ENCODE measurements around the gene SHMT1. TPM values are rescaled to one million over a fixed set of nuclear protein-coding genes. Genes with fewer than 3 reads are reported as not detected.
"Not testable (repeated sequence)": the region's sequence is repeated elsewhere in the genome, so short reads cannot be mapped to it uniquely, and the experiment has no call there.

SHMT1 gene
- total RNA-seq, 1 experiment from 2014 or later, result 34.1 TPM

DNA sequence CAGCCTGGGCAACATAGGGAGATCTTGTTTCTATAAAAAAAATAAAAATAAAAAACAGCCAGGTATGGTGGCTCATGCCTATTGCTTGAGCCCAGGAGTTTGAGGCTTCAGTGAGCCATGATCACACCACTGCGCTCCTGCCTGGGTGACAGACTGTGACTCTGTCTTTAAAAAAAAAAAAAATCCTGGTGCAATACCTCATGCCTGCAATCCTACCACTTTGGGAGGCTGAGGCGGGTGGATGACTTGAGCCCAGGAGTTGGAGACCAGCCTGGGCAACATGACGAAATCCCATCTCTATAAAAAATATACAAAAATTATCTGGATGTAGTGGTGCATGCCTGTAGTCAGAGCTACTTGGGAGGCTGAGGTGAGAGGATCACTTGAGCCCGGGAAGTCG, 15.3 kb upstream of the SHMT1 start:
- not testable (repeated sequence) for DNase-seq (ENCODE audit: low spot score)

GRCh38 chr17:18378205-18378505, 14.8 kb upstream of the SHMT1 start:
- no peak for DNase-seq (ENCODE audit: low spot score)

GRCh38 chr17:18377437-18378204, 14.3 kb upstream of the SHMT1 start, which contains the start of gene EVPLL:
EVPLL (plus strand) TSS chr17:18377778; CDS start chr17:18380938, 3,160 bp downstream.
- peak; percentile 36 for DNase-seq (ENCODE audit: low spot score)

- no peak for DNase-seq (ENCODE audit: low spot score)
Measured at GRCh38 chr17:18374216-18374615, 10.9 kb upstream of the SHMT1 start.

DNA sequence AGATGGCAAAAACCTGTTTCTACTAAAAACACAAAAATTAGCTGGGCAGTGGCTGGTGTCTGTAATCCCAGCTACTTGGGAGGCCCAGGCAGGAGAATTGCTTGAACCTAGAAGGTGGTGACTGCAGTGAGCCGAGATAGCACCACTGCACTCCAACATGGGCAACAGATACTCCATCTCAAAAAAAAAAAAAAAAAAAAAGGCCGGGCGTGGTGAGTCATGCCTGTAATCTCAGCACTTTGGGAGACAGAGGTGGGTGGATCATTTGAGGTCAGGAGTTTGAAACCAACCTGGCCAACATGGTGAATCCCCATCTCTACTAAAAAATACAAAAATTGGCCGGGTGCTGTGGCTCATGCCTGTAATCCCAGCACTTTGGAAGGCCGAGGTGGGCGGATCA, 9.8 kb upstream of the SHMT1 start:
- not testable (repeated sequence) for DNase-seq (ENCODE audit: low spot score)

- DNase-seq (ENCODE audit: low spot score), result no peak
Measured at GRCh38 chr17:18371455-18371854, 8.1 kb upstream of the SHMT1 start.

DNA sequence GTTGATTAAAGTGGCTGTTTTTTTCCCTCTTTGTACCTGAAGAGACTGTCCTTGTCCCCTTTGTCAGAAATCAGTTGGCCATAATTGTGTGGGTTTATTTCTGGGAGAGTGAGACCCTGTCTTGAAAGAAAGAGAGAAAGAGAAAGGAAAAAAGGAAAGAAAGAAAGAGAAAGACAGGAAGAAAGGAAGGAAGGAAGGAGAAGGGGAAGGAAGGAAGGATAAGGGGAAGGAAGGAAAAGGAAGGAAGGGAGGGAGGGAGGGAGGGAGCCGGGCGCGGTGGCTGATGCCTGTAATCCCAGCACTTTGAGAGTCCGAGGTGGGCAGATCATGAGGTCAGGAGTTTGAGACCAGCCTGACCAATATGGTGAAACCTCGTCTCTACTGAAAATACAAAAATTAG, 7.4 kb upstream of the SHMT1 start:
- no peak for DNase-seq (ENCODE audit: low spot score)

DNA sequence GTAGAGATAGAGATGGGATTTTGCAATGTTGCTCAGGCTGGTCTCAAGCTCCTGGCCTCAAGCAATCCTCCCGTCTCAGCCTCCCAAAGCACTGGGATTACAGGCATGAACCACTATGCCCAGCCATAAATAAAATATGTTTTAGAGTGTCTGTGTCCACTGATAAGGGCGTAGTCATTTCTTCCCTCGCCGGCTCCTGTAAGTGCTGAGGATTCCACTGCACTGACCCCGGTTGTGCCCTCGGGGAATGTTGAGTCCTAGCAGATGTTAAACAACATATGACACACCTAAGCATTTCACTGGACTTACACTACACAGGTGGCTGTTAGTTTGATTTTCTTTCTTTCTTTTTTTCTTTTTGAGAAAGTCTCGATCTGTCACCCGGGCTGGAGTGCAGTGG, 5.6 kb upstream of the SHMT1 start:
- DNase-seq (ENCODE audit: low spot score), result no peak

DNA sequence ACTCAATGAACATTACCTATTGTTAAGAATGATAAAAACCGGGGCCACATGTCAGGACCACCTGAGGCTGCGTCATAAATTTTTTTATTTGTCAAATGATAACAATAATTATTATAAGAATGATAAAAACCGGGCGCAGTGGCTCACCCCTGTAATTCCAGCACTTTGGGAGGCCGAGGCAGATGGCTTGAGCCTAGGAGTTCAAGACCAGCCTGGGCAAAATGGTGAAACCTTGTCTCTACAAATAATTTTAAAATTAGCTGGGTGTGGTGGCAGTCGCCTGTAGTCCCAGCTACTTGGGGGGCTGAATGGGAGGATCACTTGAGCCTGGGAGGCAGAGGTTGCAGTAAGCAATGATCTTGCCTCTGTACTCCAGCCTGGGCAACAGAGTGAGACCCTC, 816 bp upstream of the SHMT1 start:
- no peak for DNase-seq (ENCODE audit: low spot score)

DNA sequence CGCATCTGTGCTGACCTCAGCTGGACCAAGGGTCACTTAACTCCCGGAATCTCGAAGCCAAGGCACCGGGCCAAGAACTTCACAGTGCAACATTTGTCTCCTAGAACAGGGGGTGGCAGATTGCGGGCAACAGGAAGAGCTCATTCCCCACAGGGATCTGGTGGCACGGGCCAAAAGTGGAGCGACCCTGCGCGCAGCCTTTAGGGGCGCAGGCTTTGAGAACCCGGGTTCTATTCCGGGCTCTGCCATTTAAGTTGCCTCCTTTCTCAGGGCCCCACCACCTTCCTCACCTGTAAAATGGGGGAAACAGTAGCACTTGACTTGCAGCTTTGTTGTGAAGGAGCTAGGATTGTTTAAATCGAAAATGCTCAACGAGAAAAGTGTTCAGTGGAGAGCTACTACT, 651 bp downstream of the SHMT1 start:
- peak; percentile 31 for DNase-seq (ENCODE audit: low spot score)

- no peak for DNase-seq (ENCODE audit: low spot score)
Measured at GRCh38 chr17:18361837-18362697, 1.3 kb downstream of the SHMT1 start.

GRCh38 chr17:18360518-18360917, 2.8 kb downstream of the SHMT1 start:
- no peak for DNase-seq (ENCODE audit: low spot score)

DNA sequence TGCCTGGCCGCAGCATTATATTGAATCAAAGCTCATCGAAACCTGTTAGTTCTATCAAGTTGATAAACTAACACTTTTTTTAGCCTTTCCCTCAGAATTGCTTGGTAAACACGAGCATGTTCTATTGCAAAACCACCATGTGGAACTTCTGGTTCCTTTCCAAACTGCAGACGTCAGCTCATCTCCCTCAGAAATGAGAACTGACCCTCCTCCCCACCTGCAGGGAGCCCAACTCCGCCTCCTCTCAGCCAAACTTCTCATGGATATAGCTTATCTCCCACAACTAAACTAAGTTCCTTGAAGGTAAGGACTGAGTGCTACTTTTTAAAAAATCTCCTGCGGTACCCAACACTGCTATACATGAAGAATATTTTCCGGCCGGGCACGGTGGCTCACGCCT, 6.7 kb downstream of the SHMT1 start:
- no peak for DNase-seq (ENCODE audit: low spot score)

GRCh38 chr17:18353541-18353940, 9.8 kb downstream of the SHMT1 start:
- no peak for DNase-seq (ENCODE audit: low spot score)

DNA sequence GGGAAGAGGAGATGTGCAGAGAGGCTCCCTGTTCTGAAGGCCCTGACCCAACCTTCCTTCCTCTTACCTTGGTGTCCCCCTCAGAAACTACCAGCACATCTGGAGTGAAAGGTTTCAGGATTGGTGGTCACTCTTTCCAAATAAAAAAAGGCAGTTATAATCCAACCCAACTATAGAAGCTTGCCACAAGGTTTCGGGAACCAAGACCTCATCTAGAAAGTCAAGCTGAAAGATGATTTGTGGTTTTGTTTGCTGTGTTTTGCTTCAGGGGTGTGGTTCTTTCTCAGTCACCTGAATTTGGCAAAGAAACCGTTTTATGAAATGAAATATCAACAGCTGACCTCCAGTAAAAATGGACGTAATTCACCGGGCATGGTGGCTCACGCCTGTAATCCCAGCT, 19.3 kb downstream of the SHMT1 start:
- DNase-seq (ENCODE audit: low spot score), result no peak

- DNase-seq (ENCODE audit: low spot score), result no peak
Measured at GRCh38 chr17:18339933-18340332, 23.4 kb downstream of the SHMT1 start.

GRCh38 chr17:18338158-18338557, 25.2 kb downstream of the SHMT1 start:
- not testable (repeated sequence) for DNase-seq (ENCODE audit: low spot score)

DNA sequence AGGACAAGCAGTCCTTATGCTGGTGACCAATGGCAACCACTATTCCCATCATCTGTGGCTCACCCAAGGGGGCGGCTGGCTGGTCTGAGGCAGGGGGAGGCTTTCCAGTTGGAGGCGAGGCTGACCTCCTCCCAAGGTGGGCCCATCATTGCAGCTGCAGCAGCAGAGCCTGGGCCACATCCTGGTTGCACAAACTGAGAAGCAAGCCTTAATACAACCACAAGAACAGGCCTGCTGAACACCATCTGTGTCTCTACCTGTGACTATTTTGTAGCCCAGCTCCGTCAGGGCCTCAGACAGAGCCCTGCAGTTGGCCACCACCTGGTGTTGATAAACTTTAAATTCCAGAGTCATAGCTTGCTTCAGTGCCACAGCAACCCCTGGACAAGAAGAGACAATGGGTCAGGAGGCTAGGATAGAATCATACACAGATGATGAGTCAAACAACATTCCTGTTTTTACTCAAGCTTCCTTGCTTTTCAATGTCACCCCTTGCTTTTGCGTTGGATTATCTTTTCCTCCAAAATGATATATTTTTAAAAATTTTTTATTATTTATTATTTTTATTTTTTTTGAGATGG, 30.4 kb downstream of the SHMT1 start:
- DNase-seq (ENCODE audit: low spot score), result no peak

DNA sequence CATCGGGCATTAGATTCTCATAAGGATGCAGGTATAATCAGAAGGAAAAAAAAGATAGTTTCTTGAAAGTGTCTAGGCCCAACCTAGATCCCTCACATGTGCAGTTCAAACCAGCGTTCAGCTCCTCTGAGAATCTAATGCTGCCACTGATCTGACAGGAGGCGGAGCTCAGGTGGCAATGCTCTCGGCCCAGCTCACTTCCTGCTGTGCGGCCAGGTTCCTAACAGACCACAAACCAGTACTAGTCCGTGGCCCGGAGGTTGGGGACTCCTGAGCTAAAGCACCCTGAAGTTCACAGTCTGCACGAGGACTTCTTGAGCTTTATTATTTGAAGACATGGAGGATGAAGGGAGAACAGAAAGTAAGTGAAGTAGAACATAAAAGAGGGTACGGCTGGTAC, 31.5 kb downstream of the SHMT1 start:
- no peak for DNase-seq (ENCODE audit: low spot score)

- DNase-seq (ENCODE audit: low spot score), result no peak
Measured at GRCh38 chr17:18328643-18329204, 34.6 kb downstream of the SHMT1 start.

GRCh38 chr17:18327556-18327955, 35.8 kb downstream of the SHMT1 start:
- no peak for DNase-seq (ENCODE audit: low spot score)

DNA sequence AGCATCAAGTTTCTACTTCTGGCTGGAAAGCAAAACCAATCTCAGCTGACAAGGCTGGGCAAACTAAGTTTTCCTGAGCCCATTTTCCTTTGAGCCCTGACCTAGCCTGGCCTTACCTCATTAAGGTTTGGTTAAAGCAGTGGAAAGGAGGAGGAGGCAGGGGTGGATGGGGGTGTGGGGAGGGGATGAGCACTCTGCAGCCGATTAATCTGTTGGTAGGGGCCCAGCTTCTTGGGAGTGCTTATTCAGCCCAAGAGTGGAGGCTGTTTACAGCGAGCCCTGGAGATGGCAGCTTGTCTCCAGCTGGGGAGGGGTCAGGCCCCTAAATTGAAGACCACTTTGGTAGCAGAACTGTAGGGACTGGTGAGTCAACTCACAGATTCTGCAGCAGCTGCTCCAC, 36.3 kb downstream of the SHMT1 start:
- DNase-seq (ENCODE audit: low spot score), result no peak

All from A172 (cell line).